HCT116 (cell line): Measurements from ENCODE around the gene COBL. TPM values are rescaled to one million over a fixed set of nuclear protein-coding genes. Genes with fewer than 3 reads are reported as not detected.

Source experiments
- ATAC-seq: fragments of 200-7000 bp; cut with Tn5 transposase; 2 replicates; pipeline ENCODE4 v1.9.1; 2020; ENCODE audit warnings: mild to moderate bottlenecking, moderate library complexity
- BruUV-seq: library from RNA; stranded (reverse); fragments of 400-500 nt; replicated peaks from 2 replicates; lab custom pipeline; 2021; lab: Mats Ljungman, UMichigan
- CTCF ChIA-PET: fragments of 300-600 bp; sonication (Branson Sonifier 250); formaldehyde crosslinking; loops from one replicate; lab custom pipeline; 2021; ENCODE audit warnings: antibody characterized with exemption; lab: Charles Lee
- POLR2A ChIA-PET: fragments of 300-600, 350-600 bp; sonication (Branson Sonifier 250); formaldehyde crosslinking; loops from one replicate; lab custom pipeline; 2021; ENCODE audit warnings: antibody characterized with exemption; lab: Charles Lee
- RAD21 ChIA-PET, 2 experiments: fragments of 300-600 bp; sonication (Branson Sonifier 250); formaldehyde crosslinking; loops; one replicate each; lab custom pipeline; 2023; ENCODE audit warnings: low total read pairs in 2 of 2; ENCODE audit not compliant: uncharacterized antibody in 2 of 2, unreplicated experiment in 2 of 2, low non-redundant PET in 1 of 2; lab: Charles Lee
- DNase-seq: peaks from one replicate; pipeline ENCODE4 v3.0.0-alpha.2; 2010; ENCODE audit warnings: low read depth, low spot score
- H2AFZ ChIP-seq: fragments of 200-600 bp; shearing (Covaris generic), sonication (generic); 2 replicates; pipeline ENCODE4 v1.6.1; 2017; ENCODE audit warnings: low read depth, mixed run types, mixed read lengths, antibody characterized with exemption, low read length; ENCODE audit not compliant: poor library complexity, severe bottlenecking
- H3K27ac ChIP-seq: 2 replicates; pipeline ENCODE4 v1.5.1; 2012; ENCODE audit warnings: low read depth, low read length
- H3K27me3 ChIP-seq: fragments of 200-600 bp; sonication (generic); 2 replicates; pipeline ENCODE4 v1.6.1; 2016; ENCODE audit warnings: mixed run types, low read length, mixed read lengths; ENCODE audit not compliant: insufficient read depth
- H3K36me3 ChIP-seq, 2 experiments: fragments of 200-500 bp in 1 of 2; fragments of 200-600 bp in 1 of 2; sonication (Bioruptor generic) in 1 of 2; sonication (generic) in 1 of 2; 2 replicates each; pipeline versions ENCODE4 v1.5.1 to v1.6.1; 2014 to 2016; ENCODE audit warnings: low read length in 2 of 2, inconsistent platforms in 1 of 2, mixed read lengths in 1 of 2, mixed run types in 1 of 2; ENCODE audit not compliant: insufficient read depth in 2 of 2, control insufficient read depth in 1 of 2
- H3K4me1 ChIP-seq, 2 experiments: fragments of 200-600 bp in 1 of 2; sonication (generic) in 1 of 2; 2 replicates each; pipeline versions ENCODE4 v1.5.1 to v1.6.1; 2012 to 2017; ENCODE audit warnings: low read length in 2 of 2, inconsistent platforms in 1 of 2, mild to moderate bottlenecking in 1 of 2, mixed read lengths in 1 of 2, mixed run types in 1 of 2, moderate library complexity in 1 of 2; ENCODE audit not compliant: insufficient read depth in 2 of 2, control insufficient read depth in 1 of 2
- H3K4me2 ChIP-seq: fragments of 200-600 bp; sonication (generic); 2 replicates; pipeline ENCODE4 v1.6.1; 2017; ENCODE audit warnings: mixed run types, low read length, mixed read lengths
- H3K4me3 ChIP-seq, 2 experiments: fragments of 200-600 bp in 1 of 2; sonication (generic) in 1 of 2; replicated peaks in 1 of 2; 2 replicates each; pipeline ENCODE4 v1.5.1; 2011 to 2016; ENCODE audit warnings: low read length in 2 of 2, control low read depth in 1 of 2, low read depth in 1 of 2, mild to moderate bottlenecking in 1 of 2, mixed read lengths in 1 of 2, mixed run types in 1 of 2
- H3K79me2 ChIP-seq: fragments of 200-600 bp; sonication (generic); 2 replicates; pipeline ENCODE4 v1.6.1; 2017; ENCODE audit warnings: mild to moderate bottlenecking, mixed run types, low read length, moderate library complexity, mixed read lengths; ENCODE audit not compliant: insufficient read depth
- H3K9ac ChIP-seq: fragments of 200-600 bp; sonication (generic); 2 replicates; pipeline ENCODE4 v1.6.1; 2016; ENCODE audit warnings: low read length, mixed read lengths
- H3K9me2 ChIP-seq: fragments of 200-600 bp; sonication (generic), shearing (Covaris generic); 2 replicates; pipeline ENCODE4 v1.6.1; 2017; ENCODE audit warnings: mixed run types, mild to moderate bottlenecking, moderate library complexity; ENCODE audit not compliant: insufficient read depth
- H3K9me3 ChIP-seq, 2 experiments: fragments of 200-500 bp in 1 of 2; fragments of 200-600 bp in 1 of 2; sonication (Bioruptor generic) in 1 of 2; sonication (generic) in 1 of 2; 2 replicates each; pipeline ENCODE4 v1.6.1; 2014 to 2017; ENCODE audit warnings: low read length in 2 of 2, mixed read lengths in 2 of 2, inconsistent platforms in 1 of 2, low read depth in 1 of 2, mild to moderate bottlenecking in 1 of 2, mixed run types in 1 of 2, moderate library complexity in 1 of 2; ENCODE audit not compliant: control insufficient read depth in 1 of 2, insufficient read depth in 1 of 2
- H4K20me1 ChIP-seq: fragments of 200-600 bp; sonication (generic), shearing (Covaris generic); 2 replicates; pipeline ENCODE4 v1.6.1; 2017; ENCODE audit warnings: mixed run types, mild to moderate bottlenecking, moderate library complexity; ENCODE audit not compliant: insufficient read depth
- CBX3 ChIP-seq: IDR thresholded peaks from 2 replicates; pipeline ENCODE4 v1.6.1; 2012; ENCODE audit warnings: low read depth
- EGR1 ChIP-seq: IDR thresholded peaks from 2 replicates; pipeline ENCODE4 v1.6.1; 2012; ENCODE audit warnings: low read depth
- EZH2 ChIP-seq: fragments of 200-600 bp; sonication (generic); IDR thresholded peaks from 2 replicates; pipeline ENCODE4 v1.6.1; 2017; ENCODE audit warnings: antibody characterized with exemption, mixed run types
- EZH2phosphoT487 ChIP-seq: fragments of 200-600 bp; IDR thresholded peaks from 2 replicates; pipeline ENCODE4 v1.6.1; 2018; ENCODE audit warnings: antibody characterized with exemption, borderline replicate concordance
- FOSL1 ChIP-seq: IDR thresholded peaks from 2 replicates; pipeline ENCODE4 v1.6.1; 2012; ENCODE audit warnings: low read depth
- JUND ChIP-seq: IDR thresholded peaks from 2 replicates; pipeline ENCODE4 v1.6.1; 2012
- POLR2A ChIP-seq: IDR thresholded peaks from 2 replicates; pipeline ENCODE4 v1.7.0; 2011; ENCODE audit warnings: borderline replicate concordance; ENCODE audit not compliant: insufficient read depth, insufficient read length; ENCODE audit errors: extremely low read depth
- POLR2AphosphoS5 ChIP-seq: IDR thresholded peaks from 2 replicates; pipeline ENCODE4 v1.6.1; 2011; ENCODE audit warnings: mild to moderate bottlenecking, low read depth, low read length, moderate library complexity
- SIN3A ChIP-seq: IDR thresholded peaks from 2 replicates; pipeline ENCODE4 v1.6.1; 2012; ENCODE audit warnings: low read depth
- SP1 ChIP-seq: IDR thresholded peaks from 2 replicates; pipeline ENCODE4 v1.6.1; 2012; ENCODE audit warnings: low read depth
- SRF ChIP-seq: IDR thresholded peaks from 2 replicates; pipeline ENCODE4 v1.6.1; 2012; ENCODE audit warnings: low read depth
- TCF7L2 ChIP-seq: IDR thresholded peaks from 2 replicates; pipeline ENCODE4 v1.7.0; 2011; ENCODE audit warnings: borderline replicate concordance, inconsistent platforms; ENCODE audit not compliant: insufficient read depth, insufficient read length; ENCODE audit errors: extremely low read depth
- YY1 ChIP-seq: IDR thresholded peaks from 2 replicates; pipeline ENCODE4 v1.6.1; 2011; ENCODE audit warnings: low read length, low read depth, moderate library complexity, mild to moderate bottlenecking; ENCODE audit not compliant: insufficient replicate concordance; ENCODE audit errors: extremely low read depth
- ZFX ChIP-seq: fragments of 450-650 bp; IDR thresholded peaks from 2 replicates; pipeline ENCODE4 v1.6.1; 2017
- ZNF274 ChIP-seq: fragments of 200-500 bp; sonication (Bioruptor generic); IDR thresholded peaks from 2 replicates; pipeline ENCODE4 v1.6.1; 2014; ENCODE audit warnings: mild to moderate bottlenecking, low read depth, low read length, inconsistent platforms
- intact Hi-C: fragments of 100-400 bp; cut with micrococcal nuclease; formaldehyde crosslinking; loops from 2 replicates; pipeline ENCODE4 v1.10.0; 2022
- total RNA-seq: library from RNA; stranded (reverse); gene quantifications from one replicate; pipeline ENCODE4 v1.2.1, GENCODE V29; 2021; ENCODE audit not compliant: unreplicated experiment
- TF ChIP-seq, protein P1 (sequence below), 3 experiments: fragments of 200-600 bp in 1 of 3; sonication (generic) in 1 of 3; IDR thresholded peaks in 2 of 3; conservative IDR thresholded peaks in 1 of 3; 2 replicates each; pipeline ENCODE4 v1.5.1; 2012 to 2017; ENCODE audit warnings: low read depth in 2 of 3, low read length in 2 of 3, antibody characterized with exemption in 1 of 3, borderline replicate concordance in 1 of 3, control low read depth in 1 of 3, mild to moderate bottlenecking in 1 of 3, mixed read lengths in 1 of 3, mixed run types in 1 of 3, moderate library complexity in 1 of 3; ENCODE audit not compliant: insufficient read depth in 1 of 3
- TF ChIP-seq, protein P2 (sequence below): IDR thresholded peaks from 2 replicates; pipeline ENCODE4 v1.6.1; 2011; ENCODE audit warnings: mild to moderate bottlenecking, low read length, moderate library complexity; ENCODE audit not compliant: insufficient replicate concordance; ENCODE audit errors: extremely low read depth
- TF ChIP-seq, protein P3 (sequence below): IDR thresholded peaks from 2 replicates; pipeline ENCODE4 v1.6.1; 2012
- TF ChIP-seq, protein P4 (sequence below): IDR thresholded peaks from 2 replicates; pipeline ENCODE4 v1.6.1; 2012

Gene COBL
- total RNA-seq, 1 experiment from 2014 or later: 19.3 TPM

DNA sequence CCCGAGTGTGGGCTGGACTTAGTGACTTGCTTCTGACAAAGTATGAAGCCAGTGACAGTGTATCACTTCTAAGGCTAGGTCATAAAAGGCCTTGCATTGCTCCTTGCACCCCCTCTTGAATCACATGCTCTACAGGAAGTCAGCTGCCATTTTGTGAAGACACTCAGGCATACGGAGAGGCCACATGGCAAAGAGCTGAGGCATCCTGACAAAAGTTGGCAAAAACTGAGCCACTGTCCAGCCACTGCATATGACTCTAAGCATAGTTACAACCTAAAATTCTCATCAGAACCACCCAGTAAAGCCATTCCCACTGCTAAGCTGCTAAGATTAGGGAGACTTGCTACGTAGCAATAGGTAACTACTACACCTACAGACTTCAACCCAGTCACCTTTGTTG lies 18.6 kb downstream of the COBL start:
- CTCF ChIA-PET: no interaction called here
- no peak overlapping the region for H3K27ac ChIP-seq
- RAD21 ChIA-PET: no interaction called here
- H3K9me2 ChIP-seq: no peaks in the 10 kb centered on the region
- intact Hi-C loops: no loop called here
- no peaks in the 10 kb centered on the region for H3K79me2 ChIP-seq
- peaks cover 7 to 12% of the 10 kb centered on the region in 2 experiments for H3K4me1 ChIP-seq
- no peaks in the 10 kb centered on the region for H3K27me3 ChIP-seq
- no peaks in the 10 kb centered on the region for H3K9me3 ChIP-seq
- H2AFZ ChIP-seq: no peak overlapping the region
- no peak overlapping the region for H3K9ac ChIP-seq
- H3K36me3 ChIP-seq: no peaks in the 10 kb centered on the region
- POLR2A ChIA-PET: no interaction called here
- no peaks in the 10 kb centered on the region for H4K20me1 ChIP-seq
- no peak for ATAC-seq
- no peak for TF ChIP-seq POLR2AphosphoS5
- TF ChIP-seq, protein P1, sequence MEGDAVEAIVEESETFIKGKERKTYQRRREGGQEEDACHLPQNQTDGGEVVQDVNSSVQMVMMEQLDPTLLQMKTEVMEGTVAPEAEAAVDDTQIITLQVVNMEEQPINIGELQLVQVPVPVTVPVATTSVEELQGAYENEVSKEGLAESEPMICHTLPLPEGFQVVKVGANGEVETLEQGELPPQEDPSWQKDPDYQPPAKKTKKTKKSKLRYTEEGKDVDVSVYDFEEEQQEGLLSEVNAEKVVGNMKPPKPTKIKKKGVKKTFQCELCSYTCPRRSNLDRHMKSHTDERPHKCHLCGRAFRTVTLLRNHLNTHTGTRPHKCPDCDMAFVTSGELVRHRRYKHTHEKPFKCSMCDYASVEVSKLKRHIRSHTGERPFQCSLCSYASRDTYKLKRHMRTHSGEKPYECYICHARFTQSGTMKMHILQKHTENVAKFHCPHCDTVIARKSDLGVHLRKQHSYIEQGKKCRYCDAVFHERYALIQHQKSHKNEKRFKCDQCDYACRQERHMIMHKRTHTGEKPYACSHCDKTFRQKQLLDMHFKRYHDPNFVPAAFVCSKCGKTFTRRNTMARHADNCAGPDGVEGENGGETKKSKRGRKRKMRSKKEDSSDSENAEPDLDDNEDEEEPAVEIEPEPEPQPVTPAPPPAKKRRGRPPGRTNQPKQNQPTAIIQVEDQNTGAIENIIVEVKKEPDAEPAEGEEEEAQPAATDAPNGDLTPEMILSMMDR (IDR thresholded peaks at IDR 0.05 in 2 of 3, conservative IDR thresholded peaks at IDR 0.05 in 1 of 3; ENCODE audit: borderline replicate concordance in 1 of 3, insufficient read depth in 1 of 3, low read depth in 2 of 3, low read length in 2 of 3): no peak
- no peak for TF ChIP-seq TCF7L2
- TF ChIP-seq EGR1: no peak
- no peak for TF ChIP-seq YY1
- TF ChIP-seq, protein P2, sequence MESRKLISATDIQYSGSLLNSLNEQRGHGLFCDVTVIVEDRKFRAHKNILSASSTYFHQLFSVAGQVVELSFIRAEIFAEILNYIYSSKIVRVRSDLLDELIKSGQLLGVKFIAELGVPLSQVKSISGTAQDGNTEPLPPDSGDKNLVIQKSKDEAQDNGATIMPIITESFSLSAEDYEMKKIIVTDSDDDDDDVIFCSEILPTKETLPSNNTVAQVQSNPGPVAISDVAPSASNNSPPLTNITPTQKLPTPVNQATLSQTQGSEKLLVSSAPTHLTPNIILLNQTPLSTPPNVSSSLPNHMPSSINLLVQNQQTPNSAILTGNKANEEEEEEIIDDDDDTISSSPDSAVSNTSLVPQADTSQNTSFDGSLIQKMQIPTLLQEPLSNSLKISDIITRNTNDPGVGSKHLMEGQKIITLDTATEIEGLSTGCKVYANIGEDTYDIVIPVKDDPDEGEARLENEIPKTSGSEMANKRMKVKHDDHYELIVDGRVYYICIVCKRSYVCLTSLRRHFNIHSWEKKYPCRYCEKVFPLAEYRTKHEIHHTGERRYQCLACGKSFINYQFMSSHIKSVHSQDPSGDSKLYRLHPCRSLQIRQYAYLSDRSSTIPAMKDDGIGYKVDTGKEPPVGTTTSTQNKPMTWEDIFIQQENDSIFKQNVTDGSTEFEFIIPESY: no peak
- TF ChIP-seq EZH2: no peak
- TF ChIP-seq, protein P3, sequence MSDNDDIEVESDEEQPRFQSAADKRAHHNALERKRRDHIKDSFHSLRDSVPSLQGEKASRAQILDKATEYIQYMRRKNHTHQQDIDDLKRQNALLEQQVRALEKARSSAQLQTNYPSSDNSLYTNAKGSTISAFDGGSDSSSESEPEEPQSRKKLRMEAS: no peak
- no peak for TF ChIP-seq ZNF274
- TF ChIP-seq JUND: no peak
- TF ChIP-seq, protein P4, sequence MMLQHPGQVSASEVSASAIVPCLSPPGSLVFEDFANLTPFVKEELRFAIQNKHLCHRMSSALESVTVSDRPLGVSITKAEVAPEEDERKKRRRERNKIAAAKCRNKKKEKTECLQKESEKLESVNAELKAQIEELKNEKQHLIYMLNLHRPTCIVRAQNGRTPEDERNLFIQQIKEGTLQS: no peak
- TF ChIP-seq EZH2phosphoT487: no peak
- no peak for TF ChIP-seq SIN3A
- TF ChIP-seq SP1: no peak
- TF ChIP-seq ZFX: no peak
- TF ChIP-seq SRF: no peak
- no peak for TF ChIP-seq POLR2A
- no peak for TF ChIP-seq CBX3
- TF ChIP-seq FOSL1: no peak
- TF ChIP-seq, all 23 proteins: peak for 0
- no peak for DNase-seq
- BruUV-seq: no TSS peak
- H3K4me3 ChIP-seq: no peak overlapping the region
- no peak overlapping the region for H3K4me2 ChIP-seq
